Measurements from ENCODE around the gene SERPINA1.

SERPINA1 gene

DNA sequence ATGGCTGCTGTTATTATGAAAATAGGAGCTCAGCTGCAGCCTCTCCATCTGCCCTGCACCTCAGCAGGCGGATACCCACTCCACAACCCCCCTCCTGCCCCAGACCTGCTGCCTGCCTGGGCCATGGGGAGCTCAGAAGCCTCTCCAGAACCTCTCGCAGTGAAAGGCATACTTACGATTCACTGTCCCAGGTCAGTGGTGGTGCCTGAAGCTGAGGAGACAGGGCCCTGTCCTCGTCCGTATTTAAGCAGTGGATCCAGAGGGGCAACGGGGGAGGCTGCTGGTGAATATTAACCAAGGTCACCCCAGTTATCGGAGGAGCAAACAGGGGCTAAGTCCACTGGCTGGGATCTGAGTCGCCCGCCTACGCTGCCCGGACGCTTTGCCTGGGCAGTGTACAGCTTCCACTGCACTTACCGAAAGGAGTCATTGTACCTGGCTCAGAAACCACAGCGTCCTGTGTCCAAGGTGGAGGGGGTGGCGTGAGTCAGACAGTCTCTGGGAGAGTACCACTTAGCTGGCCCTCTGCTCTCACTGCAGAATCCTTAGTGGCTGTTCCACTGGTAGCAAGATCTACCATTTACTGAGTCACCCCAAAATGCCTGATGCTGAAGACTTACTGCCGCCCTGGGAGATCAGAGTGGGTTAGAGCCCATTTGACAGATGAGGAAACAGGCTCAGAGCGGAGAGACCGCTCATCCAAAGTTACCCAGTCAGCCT, at the start of gene SERPINA1:
SERPINA1 (minus strand) TSS at position 219 of the 720 bp plus-strand sequence. CDS start 5,365 bp downstream, outside the sequence.
- Mint-ChIP-seq H3K36me3 (ENCODE audit: low read depth) (no peaks in the 10 kb centered on the region), H3K4me1 (peaks cover 23% of the 10 kb centered on the region), H3K4me3 (no peak within 1 kb of the TSS), H3K27me3 (ENCODE audit: low read depth, poor library complexity) (peaks cover 15% of the 10 kb centered on the region), H3K9me3 (no peaks in the 10 kb centered on the region), H3K27ac (no peak within 1 kb of the TSS)
- no peak for DNase-seq
- TF ChIP-seq, protein P1, sequence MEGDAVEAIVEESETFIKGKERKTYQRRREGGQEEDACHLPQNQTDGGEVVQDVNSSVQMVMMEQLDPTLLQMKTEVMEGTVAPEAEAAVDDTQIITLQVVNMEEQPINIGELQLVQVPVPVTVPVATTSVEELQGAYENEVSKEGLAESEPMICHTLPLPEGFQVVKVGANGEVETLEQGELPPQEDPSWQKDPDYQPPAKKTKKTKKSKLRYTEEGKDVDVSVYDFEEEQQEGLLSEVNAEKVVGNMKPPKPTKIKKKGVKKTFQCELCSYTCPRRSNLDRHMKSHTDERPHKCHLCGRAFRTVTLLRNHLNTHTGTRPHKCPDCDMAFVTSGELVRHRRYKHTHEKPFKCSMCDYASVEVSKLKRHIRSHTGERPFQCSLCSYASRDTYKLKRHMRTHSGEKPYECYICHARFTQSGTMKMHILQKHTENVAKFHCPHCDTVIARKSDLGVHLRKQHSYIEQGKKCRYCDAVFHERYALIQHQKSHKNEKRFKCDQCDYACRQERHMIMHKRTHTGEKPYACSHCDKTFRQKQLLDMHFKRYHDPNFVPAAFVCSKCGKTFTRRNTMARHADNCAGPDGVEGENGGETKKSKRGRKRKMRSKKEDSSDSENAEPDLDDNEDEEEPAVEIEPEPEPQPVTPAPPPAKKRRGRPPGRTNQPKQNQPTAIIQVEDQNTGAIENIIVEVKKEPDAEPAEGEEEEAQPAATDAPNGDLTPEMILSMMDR (IDR thresholded peaks at IDR 0.05): no peak

- no peaks in the 10 kb centered on the region for H3K4me1 Mint-ChIP-seq
- no peaks in the 10 kb centered on the region for H3K36me3 Mint-ChIP-seq (ENCODE audit: low read depth)
- H3K9me3 Mint-ChIP-seq: peaks cover 10% of the 10 kb centered on the region
- no peak overlapping the region for H3K27ac Mint-ChIP-seq
- no peak for DNase-seq
- H3K4me3 Mint-ChIP-seq: no peak overlapping the region
- H3K27me3 Mint-ChIP-seq (ENCODE audit: low read depth, poor library complexity): peaks cover 31% of the 10 kb centered on the region
- TF ChIP-seq, protein P1 (IDR thresholded peaks at IDR 0.05): no peak
Measured at GRCh38 chr14:94428610-94429009, 40.2 kb upstream of the SERPINA1 start.

GRCh38 chr14:94427016-94427613, 38.7 kb upstream of the SERPINA1 start:
- TF ChIP-seq, protein P1 (IDR thresholded peaks at IDR 0.05): no peak
- DNase-seq: no peak
- Mint-ChIP-seq H3K36me3 (ENCODE audit: low read depth) (no peaks in the 10 kb centered on the region), H3K4me3 (no peak overlapping the region), H3K27me3 (ENCODE audit: low read depth, poor library complexity) (peaks cover 32% of the 10 kb centered on the region), H3K9me3 (peaks cover 10% of the 10 kb centered on the region), H3K4me1 (no peaks in the 10 kb centered on the region), H3K27ac (no peak overlapping the region)

- no peak for DNase-seq
- H3K9me3 Mint-ChIP-seq: peaks cover 10% of the 10 kb centered on the region
- H3K4me1 Mint-ChIP-seq: no peaks in the 10 kb centered on the region
- H3K4me3 Mint-ChIP-seq: no peak overlapping the region
- H3K27me3 Mint-ChIP-seq (ENCODE audit: low read depth, poor library complexity): peaks cover 32% of the 10 kb centered on the region
- no peak overlapping the region for H3K27ac Mint-ChIP-seq
- no peaks in the 10 kb centered on the region for H3K36me3 Mint-ChIP-seq (ENCODE audit: low read depth)
- TF ChIP-seq, protein P1 (IDR thresholded peaks at IDR 0.05): no peak
Measured at GRCh38 chr14:94426526-94426925, 38.1 kb upstream of the SERPINA1 start.

DNA sequence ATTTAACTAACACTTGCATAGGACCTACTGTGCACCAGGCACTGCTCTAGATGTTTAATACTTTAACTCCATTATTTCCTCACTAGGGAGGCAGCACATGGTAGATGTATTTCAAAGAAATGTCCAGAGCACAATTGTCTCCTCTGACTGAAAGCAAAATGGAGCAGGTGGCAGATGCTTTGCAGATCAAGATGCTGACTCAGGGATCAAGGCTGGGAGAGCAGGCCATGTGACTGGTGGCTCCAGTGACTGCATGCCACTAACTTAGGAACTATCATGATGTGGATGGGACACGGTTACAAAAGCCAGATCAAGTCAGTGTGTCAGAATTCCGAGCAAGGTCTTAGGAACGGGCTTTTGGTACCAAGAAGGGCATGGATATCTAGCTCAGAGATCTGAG, 36.0 kb upstream of the SERPINA1 start:
- Mint-ChIP-seq H3K4me3 (no peak overlapping the region), H3K9me3 (peaks cover 9% of the 10 kb centered on the region), H3K27ac (no peak overlapping the region), H3K36me3 (ENCODE audit: low read depth) (no peaks in the 10 kb centered on the region), H3K4me1 (no peaks in the 10 kb centered on the region), H3K27me3 (ENCODE audit: low read depth, poor library complexity) (peaks cover 32% of the 10 kb centered on the region)
- DNase-seq: no peak
- TF ChIP-seq, protein P1 (IDR thresholded peaks at IDR 0.05): no peak

All from nephron progenitor cell (in vitro differentiated cells).